ENCODE data around the gene AKR1C1.
A peak's percentile ranks its signal among the peaks of the same experiment; 100 is the strongest.
"Not testable (repeated sequence)": the region's sequence is repeated elsewhere in the genome, so short reads cannot be mapped to it uniquely, and the experiment has no call there.

The AKR1C1 gene

GRCh38 chr10:4965763-4966162, 2.5 kb downstream of the AKR1C1 start:
- H3K4me3 ChIP-seq (ENCODE audit: low read depth, low read length); DNase-seq (ENCODE audit: low read depth): not testable (repeated sequence)

GRCh38 chr10:4967189-4967588, 4.0 kb downstream of the AKR1C1 start:
- not testable (repeated sequence) for H3K4me3 ChIP-seq (ENCODE audit: low read depth, low read length); DNase-seq (ENCODE audit: low read depth)

- not testable (repeated sequence) for DNase-seq (ENCODE audit: low read depth); H3K4me3 ChIP-seq (ENCODE audit: low read depth, low read length)
Observed at GRCh38 chr10:4969289-4969688, 6.1 kb downstream of the AKR1C1 start.

GRCh38 chr10:4970362-4970761, 7.1 kb downstream of the AKR1C1 start:
- not testable (repeated sequence) for H3K4me3 ChIP-seq (ENCODE audit: low read depth, low read length)

GRCh38 chr10:4972369-4973142, 9.3 kb downstream of the AKR1C1 start:
- not testable (repeated sequence) for H3K4me3 ChIP-seq (ENCODE audit: low read depth, low read length); DNase-seq (ENCODE audit: low read depth)

More at GRCh38 chr10:4970362-4970761, 7.1 kb downstream of the AKR1C1 start:
- DNase-seq (ENCODE audit: low read depth), result not testable (repeated sequence)

GRCh38 chr10:4973294-4973693, 10.1 kb downstream of the AKR1C1 start:
- DNase-seq (ENCODE audit: low read depth); H3K4me3 ChIP-seq (ENCODE audit: low read depth, low read length): not testable (repeated sequence)

- DNase-seq (ENCODE audit: low read depth); H3K4me3 ChIP-seq (ENCODE audit: low read depth, low read length): not testable (repeated sequence)
Observed at GRCh38 chr10:4974400-4974799, 11.2 kb downstream of the AKR1C1 start.

GRCh38 chr10:4977025-4977424, 13.8 kb downstream of the AKR1C1 start:
- no peak overlapping the region for H3K4me3 ChIP-seq (ENCODE audit: low read depth, low read length)
- no peak for DNase-seq (ENCODE audit: low read depth)
- TF ChIP-seq CTCF (IDR thresholded peaks at IDR 0.05; ENCODE audit: control insufficient read depth, extremely low read depth, insufficient read depth), result no peak

GRCh38 chr10:4978870-4979269, 15.7 kb downstream of the AKR1C1 start:
- H3K4me3 ChIP-seq (ENCODE audit: low read depth, low read length), result no peak overlapping the region
- DNase-seq (ENCODE audit: low read depth), result no peak
- TF ChIP-seq CTCF (IDR thresholded peaks at IDR 0.05; ENCODE audit: control insufficient read depth, extremely low read depth, insufficient read depth), result no peak

GRCh38 chr10:4980793-4981192, 17.6 kb downstream of the AKR1C1 start:
- TF ChIP-seq CTCF (IDR thresholded peaks at IDR 0.05; ENCODE audit: control insufficient read depth, extremely low read depth, insufficient read depth), result no peak
- DNase-seq (ENCODE audit: low read depth), result no peak
- no peak overlapping the region for H3K4me3 ChIP-seq (ENCODE audit: low read depth, low read length)

GRCh38 chr10:4981722-4982471, 18.7 kb downstream of the AKR1C1 start:
- no peak overlapping the region for H3K4me3 ChIP-seq (ENCODE audit: low read depth, low read length)
- DNase-seq (ENCODE audit: low read depth), result peak; percentile 27
- TF ChIP-seq CTCF (IDR thresholded peaks at IDR 0.05; ENCODE audit: control insufficient read depth, extremely low read depth, insufficient read depth), result peak; percentile 68

All from LNCaP clone FGC (cell line).